Keratinocyte (primary cell): ENCODE data around the gene PYDC2. TPM values are rescaled to one million over a fixed set of nuclear protein-coding genes. Genes with fewer than 3 reads are reported as not detected.

Source experiments
- DNase-seq: peaks from one replicate; pipeline ENCODE4 v3.0.0-alpha.2; 2011; ENCODE audit warnings: low read depth, missing footprints, low spot score
- FAIRE-seq: peaks from 2 replicates; lab custom pipeline; 2011; peaks lifted over from hg19 to GRCh38; lab: Jason Lieb, UNC
- H2AFZ ChIP-seq: 2 replicates; pipeline ENCODE4 v1.6.0; 2012; ENCODE audit warnings: low read length, control low read depth, inconsistent platforms; ENCODE audit not compliant: control insufficient read depth
- H3K27ac ChIP-seq: 2 replicates; pipeline ENCODE4 v1.5.1; 2011; ENCODE audit warnings: low read length; ENCODE audit not compliant: control insufficient read depth, insufficient read depth
- H3K27me3 ChIP-seq: 3 replicates; pipeline ENCODE4 v1.6.0; 2011; ENCODE audit warnings: low read length; ENCODE audit not compliant: control insufficient read depth, insufficient read depth; ENCODE audit errors: extremely low read depth
- H3K36me3 ChIP-seq, 2 experiments: 2 replicates in 1 of 2; 3 replicates in 1 of 2; pipeline ENCODE4 v1.5.1; 2011; ENCODE audit warnings: low read length in 2 of 2, mild to moderate bottlenecking in 1 of 2; ENCODE audit not compliant: control insufficient read depth in 2 of 2, insufficient read depth in 2 of 2; ENCODE audit errors: extremely low read depth in 1 of 2
- H3K4me1 ChIP-seq: 3 replicates; pipeline ENCODE4 v1.5.1; 2011; ENCODE audit warnings: low read length; ENCODE audit not compliant: control insufficient read depth, insufficient read depth; ENCODE audit errors: extremely low read depth
- H3K4me2 ChIP-seq: 3 replicates; pipeline ENCODE4 v1.6.0; 2011; ENCODE audit warnings: low read depth, low read length; ENCODE audit not compliant: control insufficient read depth, insufficient read depth; ENCODE audit errors: extremely low read depth
- H3K4me3 ChIP-seq, 3 experiments: fragments of 200-600 bp in 1 of 3; sonication (generic) in 1 of 3; 2 replicates in 2 of 3; 3 replicates in 1 of 3; pipeline ENCODE4 v1.5.1; 2011 to 2016; ENCODE audit warnings: low read length in 3 of 3, mild to moderate bottlenecking in 3 of 3, control low read depth in 2 of 3, inconsistent platforms in 1 of 3, low read depth in 1 of 3, mixed read lengths in 1 of 3, mixed run types in 1 of 3, moderate library complexity in 1 of 3; ENCODE audit not compliant: control insufficient read depth in 2 of 3, insufficient read depth in 2 of 3; ENCODE audit errors: extremely low read depth in 1 of 3
- H3K79me2 ChIP-seq: 2 replicates; pipeline ENCODE4 v1.6.0; 2012; ENCODE audit warnings: low read length; ENCODE audit not compliant: control insufficient read depth, insufficient read depth
- H3K9ac ChIP-seq: 3 replicates; pipeline ENCODE4 v1.6.0; 2011; ENCODE audit warnings: low read length; ENCODE audit not compliant: control insufficient read depth, insufficient read depth; ENCODE audit errors: extremely low read depth
- H3K9me1 ChIP-seq: 3 replicates; pipeline ENCODE4 v1.6.0; 2011; ENCODE audit warnings: low read length; ENCODE audit not compliant: control insufficient read depth, insufficient read depth; ENCODE audit errors: extremely low read depth
- H3K9me3 ChIP-seq: 2 replicates; pipeline ENCODE4 v1.5.1; 2012; ENCODE audit warnings: low read depth, low read length; ENCODE audit not compliant: control insufficient read depth
- H4K20me1 ChIP-seq: 3 replicates; pipeline ENCODE4 v1.6.0; 2011; ENCODE audit warnings: low read length; ENCODE audit not compliant: control insufficient read depth, insufficient read depth; ENCODE audit errors: extremely low read depth
- EZH2 ChIP-seq: IDR thresholded peaks from one replicate; pipeline ENCODE4 v1.6.1; 2012; ENCODE audit warnings: inconsistent platforms, mild to moderate bottlenecking, low read length, moderate library complexity
- dilution Hi-C: fragments of 300-500 bp; cut with MboI; formaldehyde crosslinking; loops from one replicate; pipeline ENCODE4 v1.7.0; 2020; ENCODE audit warnings: low sequenced_read_pairs; ENCODE audit not compliant: extremely low pct_ligation_motif_present
- polyA plus RNA-seq, 5 experiments: library from polyadenylated mRNA; depleted of rRNA in 3 of 5; stranded (reverse) in 3 of 5; stranded (forward) in 1 of 5; unstranded in 1 of 5; fragments of >200 nt; gene quantifications; 1 replicate in 1 of 5; 2 replicates in 3 of 5; 3 replicates in 1 of 5; pipeline versions ENCODE4 v1.2.1 to v1.2.3, GENCODE V29; 2011 to 2012; ENCODE audit warnings: missing spikeins in 2 of 5, low read depth in 1 of 5, low replicate concordance in 1 of 5
- TF ChIP-seq, protein P1 (sequence below), 3 experiments: IDR thresholded peaks in 1 of 3; conservative IDR thresholded peaks in 1 of 3; optimal IDR thresholded peaks in 1 of 3; 2 replicates in 2 of 3; 3 replicates in 1 of 3; pipeline versions ENCODE3 to v1.5.1; 2011; ENCODE audit warnings: low read length in 3 of 3, mild to moderate bottlenecking in 3 of 3, moderate library complexity in 2 of 3, control low read depth in 1 of 3, inconsistent platforms in 1 of 3; ENCODE audit not compliant: insufficient read depth in 2 of 3; ENCODE audit errors: extremely low read depth in 1 of 3

Gene PYDC2
- polyA plus RNA-seq, 1 donor (not counting 4 experiments of a cell fraction or from before 2014, with no cell fraction given), result not detected

DNA sequence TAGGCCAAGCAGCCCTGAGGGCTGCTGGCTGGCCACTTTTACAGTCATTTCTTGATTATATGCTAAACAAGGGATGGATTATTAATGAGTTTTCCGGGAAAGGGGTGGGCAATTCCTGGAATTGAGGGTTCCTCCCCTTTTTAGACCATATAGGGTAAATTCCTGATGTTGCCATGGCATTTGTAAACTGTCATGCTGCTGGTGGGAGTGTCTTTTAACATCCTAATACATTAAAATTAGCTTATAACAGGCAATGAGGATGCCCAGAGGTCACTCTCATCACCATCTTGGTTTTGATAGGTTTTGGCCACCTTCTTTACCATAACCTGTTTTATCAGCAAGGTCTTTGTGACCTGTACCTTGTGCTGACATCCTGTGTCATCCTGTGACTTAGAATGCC is 11.7 kb upstream of the PYDC2 start:
- FAIRE-seq, result no peak
- Histone ChIP-seq H3K27ac (no peak overlapping the region), H3K9me1 (no peaks in the 10 kb centered on the region), H3K9me3 (no peaks in the 10 kb centered on the region), H2AFZ (no peak overlapping the region), H3K4me3 (no peak overlapping the region), H3K4me1 (no peaks in the 10 kb centered on the region), H3K36me3 (no peaks in the 10 kb centered on the region), H3K79me2 (no peaks in the 10 kb centered on the region), H3K4me2 (no peak overlapping the region), H3K9ac (no peak overlapping the region), H4K20me1 (no peaks in the 10 kb centered on the region), H3K27me3 (no peaks in the 10 kb centered on the region)
- TF ChIP-seq, protein P1, sequence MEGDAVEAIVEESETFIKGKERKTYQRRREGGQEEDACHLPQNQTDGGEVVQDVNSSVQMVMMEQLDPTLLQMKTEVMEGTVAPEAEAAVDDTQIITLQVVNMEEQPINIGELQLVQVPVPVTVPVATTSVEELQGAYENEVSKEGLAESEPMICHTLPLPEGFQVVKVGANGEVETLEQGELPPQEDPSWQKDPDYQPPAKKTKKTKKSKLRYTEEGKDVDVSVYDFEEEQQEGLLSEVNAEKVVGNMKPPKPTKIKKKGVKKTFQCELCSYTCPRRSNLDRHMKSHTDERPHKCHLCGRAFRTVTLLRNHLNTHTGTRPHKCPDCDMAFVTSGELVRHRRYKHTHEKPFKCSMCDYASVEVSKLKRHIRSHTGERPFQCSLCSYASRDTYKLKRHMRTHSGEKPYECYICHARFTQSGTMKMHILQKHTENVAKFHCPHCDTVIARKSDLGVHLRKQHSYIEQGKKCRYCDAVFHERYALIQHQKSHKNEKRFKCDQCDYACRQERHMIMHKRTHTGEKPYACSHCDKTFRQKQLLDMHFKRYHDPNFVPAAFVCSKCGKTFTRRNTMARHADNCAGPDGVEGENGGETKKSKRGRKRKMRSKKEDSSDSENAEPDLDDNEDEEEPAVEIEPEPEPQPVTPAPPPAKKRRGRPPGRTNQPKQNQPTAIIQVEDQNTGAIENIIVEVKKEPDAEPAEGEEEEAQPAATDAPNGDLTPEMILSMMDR (optimal IDR thresholded peaks at IDR 0.05 in 1 of 3, IDR thresholded peaks at IDR 0.05 in 1 of 3, conservative IDR thresholded peaks at IDR 0.05 in 1 of 3; ENCODE audit: extremely low read depth in 1 of 3, insufficient read depth in 2 of 3, low read length in 3 of 3), result no peak
- TF ChIP-seq EZH2, result no peak
- dilution Hi-C loops, result no loop called here
- no peak for DNase-seq

DNA sequence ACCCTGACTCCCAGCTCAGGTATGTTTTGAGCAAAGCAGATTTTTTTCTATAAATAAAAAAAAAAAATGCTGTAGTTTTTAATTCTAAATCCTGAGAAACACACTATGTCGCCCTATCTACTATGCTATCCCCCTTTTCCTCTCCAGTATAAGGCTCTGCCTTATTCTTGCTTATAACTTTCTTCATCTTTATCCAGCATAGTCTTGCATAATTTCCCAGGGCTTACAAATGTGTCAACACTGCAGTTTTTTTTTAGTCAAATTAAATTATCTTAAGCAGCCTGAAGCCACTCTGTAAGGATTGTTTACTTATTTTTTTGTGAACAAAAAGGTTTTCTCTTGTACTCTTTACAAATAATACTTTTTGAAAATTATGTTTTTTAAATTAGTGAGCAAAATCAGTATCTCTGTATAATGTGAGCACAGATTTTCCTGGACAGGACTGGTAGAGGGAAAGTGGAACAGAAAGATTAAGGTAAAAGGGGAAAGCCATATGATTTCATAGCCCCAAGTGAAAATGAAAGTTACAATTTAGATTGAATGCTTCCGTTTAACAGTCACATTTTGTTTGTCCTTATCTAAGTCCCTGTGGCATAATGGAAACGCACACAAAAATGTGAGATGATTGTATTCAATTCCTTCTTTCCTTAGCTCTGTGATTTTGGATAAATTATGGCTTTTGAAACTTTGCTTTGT is 5.6 kb upstream of the PYDC2 start:
- H3K9ac ChIP-seq, result no peak overlapping the region
- H2AFZ ChIP-seq, result no peak overlapping the region
- no peaks in the 10 kb centered on the region for H3K36me3 ChIP-seq
- H3K9me1 ChIP-seq, result no peaks in the 10 kb centered on the region
- no peak for TF ChIP-seq EZH2
- FAIRE-seq (no peak), DNase-seq (no peak)
- H3K4me2 ChIP-seq, result no peak overlapping the region
- no peaks in the 10 kb centered on the region for H3K9me3 ChIP-seq
- no peaks in the 10 kb centered on the region for H4K20me1 ChIP-seq
- dilution Hi-C loops, result no loop called here
- no peak overlapping the region for H3K4me3 ChIP-seq
- no peak overlapping the region for H3K27ac ChIP-seq
- H3K4me1 ChIP-seq, result no peaks in the 10 kb centered on the region
- H3K79me2 ChIP-seq, result no peaks in the 10 kb centered on the region
- H3K27me3 ChIP-seq, result no peaks in the 10 kb centered on the region

DNA sequence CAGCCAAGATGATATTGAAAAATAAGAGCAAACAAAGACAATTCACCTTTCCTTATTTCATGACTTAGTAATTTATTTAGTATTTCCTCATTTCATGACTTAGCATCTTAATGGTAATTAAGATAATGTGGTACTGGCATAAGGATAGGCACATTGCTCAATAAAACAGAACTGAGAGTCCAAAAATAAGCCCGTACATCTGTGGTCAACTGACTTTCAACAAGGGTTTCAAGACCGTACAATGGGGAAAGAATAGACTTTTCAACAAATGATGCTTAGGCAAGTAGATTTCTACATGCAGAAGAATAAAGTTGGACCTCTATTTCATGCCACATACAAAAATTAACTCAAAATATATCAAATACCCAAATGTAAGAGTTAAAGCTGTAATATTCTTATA is 603 bp upstream of the PYDC2 start:
- no peak overlapping the region for H3K9ac ChIP-seq
- H3K27ac ChIP-seq, result no peak overlapping the region
- H3K36me3 ChIP-seq, result no peaks in the 10 kb centered on the region
- H3K4me1 ChIP-seq, result no peaks in the 10 kb centered on the region
- no peak overlapping the region for H2AFZ ChIP-seq
- no peaks in the 10 kb centered on the region for H3K27me3 ChIP-seq
- TF ChIP-seq, protein P1 (optimal IDR thresholded peaks at IDR 0.05 in 1 of 3, IDR thresholded peaks at IDR 0.05 in 1 of 3, conservative IDR thresholded peaks at IDR 0.05 in 1 of 3; ENCODE audit: extremely low read depth in 1 of 3, insufficient read depth in 2 of 3, low read length in 3 of 3), result no peak
- no peak for TF ChIP-seq EZH2
- no peak overlapping the region for H3K4me2 ChIP-seq
- H3K9me3 ChIP-seq, result no peaks in the 10 kb centered on the region
- H3K79me2 ChIP-seq, result no peaks in the 10 kb centered on the region
- H3K4me3 ChIP-seq, result no peak overlapping the region
- FAIRE-seq (no peak), DNase-seq (no peak)
- no peaks in the 10 kb centered on the region for H3K9me1 ChIP-seq
- no peaks in the 10 kb centered on the region for H4K20me1 ChIP-seq
- dilution Hi-C loops, result no loop called here
